GM21528 (cell line): ENCODE data around the gene CTXND2.
"Not testable (repeated sequence)": the region's sequence is repeated elsewhere in the genome, so short reads cannot be mapped to it uniquely, and the experiment has no call there.

Experiments used
- ATAC-seq: cut with Tn5 transposase; IDR thresholded peaks from one replicate; pipeline ENCODE4 v1.9.1; 2021; ENCODE audit warnings: mild to moderate bottlenecking, moderate library complexity; ENCODE audit not compliant: unreplicated experiment, low FRiP score

The CTXND2 gene

DNA sequence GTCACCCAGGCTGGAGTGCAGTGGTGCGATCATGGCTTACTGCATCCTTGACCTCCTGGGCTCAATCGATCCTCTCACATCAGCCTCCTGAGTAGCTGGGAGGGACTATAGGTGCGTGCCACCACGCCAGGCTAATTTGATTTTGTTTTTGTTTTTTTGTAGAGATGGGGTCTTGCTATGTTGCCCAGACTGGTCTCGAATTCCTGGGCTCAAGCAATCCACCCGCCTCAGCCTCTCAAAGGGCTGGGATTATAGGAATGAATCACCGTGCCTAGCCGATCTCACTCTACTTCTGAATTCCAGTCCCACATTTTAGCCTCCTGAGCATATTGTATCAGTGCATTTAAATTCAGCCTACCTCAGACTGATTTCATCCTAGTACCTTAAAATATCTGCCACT lies 1.8 kb downstream of the CTXND2 start:
- no peak for ATAC-seq

DNA sequence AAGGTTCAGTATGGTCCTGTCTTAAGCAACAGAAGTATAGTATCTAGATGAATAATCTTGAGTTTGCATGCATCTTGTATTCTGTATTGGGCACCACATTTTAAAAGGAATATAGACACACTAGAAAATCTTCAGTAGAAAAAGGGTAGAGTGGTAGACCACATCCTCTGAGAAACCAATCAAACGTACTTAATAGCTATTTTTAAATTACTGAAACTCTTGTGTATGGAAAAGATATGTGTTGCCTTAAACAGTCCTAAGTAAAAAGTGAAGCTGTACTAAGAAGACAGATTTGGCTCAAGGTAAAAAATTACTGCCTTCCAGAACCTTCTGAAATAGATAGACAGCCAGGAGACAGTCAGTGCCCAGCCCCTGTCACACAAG lies 3.1 kb downstream of the CTXND2 start:
- ATAC-seq: no peak

DNA sequence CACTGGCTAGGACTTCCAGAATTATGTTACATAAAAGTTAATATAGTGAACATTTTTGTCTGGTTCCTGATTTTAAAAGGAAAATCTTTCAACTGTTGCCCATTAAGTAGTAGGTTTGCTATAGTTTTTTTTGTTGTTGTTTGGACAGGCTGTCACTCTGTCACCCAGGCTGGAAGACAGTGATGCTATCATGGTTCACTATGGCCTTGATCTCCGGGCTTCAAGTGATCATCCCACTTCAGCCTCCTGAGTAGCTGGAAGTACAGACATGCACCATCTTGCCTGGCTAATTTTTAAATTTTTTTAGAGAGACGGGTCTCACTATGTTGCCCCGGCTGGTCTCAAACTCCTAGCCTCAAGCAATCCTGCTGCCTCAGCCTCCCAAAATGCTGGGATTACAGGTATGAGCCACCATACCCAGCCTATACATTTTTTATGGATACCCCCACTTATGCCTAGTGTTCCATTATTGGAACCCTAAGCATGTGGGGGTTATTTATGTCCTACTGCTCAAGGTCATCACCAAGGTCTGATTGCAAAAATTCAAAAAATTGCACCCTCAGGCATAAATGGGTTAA lies 6.5 kb downstream of the CTXND2 start:
- no peak for ATAC-seq

DNA sequence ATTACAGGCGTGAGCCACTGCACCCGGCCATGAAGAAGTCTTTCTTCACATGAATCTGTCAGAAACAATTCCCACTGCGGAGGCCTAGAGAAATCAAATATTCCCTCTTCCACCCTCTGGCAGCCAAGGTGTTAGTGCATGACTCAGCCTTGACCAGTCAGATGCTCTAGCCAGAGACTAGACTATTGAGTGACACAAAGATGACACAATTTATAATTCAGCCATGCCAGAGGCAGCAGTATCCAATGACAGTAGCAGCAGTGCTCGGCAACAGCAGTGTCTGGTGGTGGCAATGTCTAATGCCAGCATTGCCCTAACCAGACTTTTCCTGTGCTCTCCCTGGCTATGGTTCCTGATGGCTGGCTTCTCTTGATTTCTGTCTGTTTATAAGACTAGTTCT lies 8.7 kb downstream of the CTXND2 start:
- no peak for ATAC-seq

DNA sequence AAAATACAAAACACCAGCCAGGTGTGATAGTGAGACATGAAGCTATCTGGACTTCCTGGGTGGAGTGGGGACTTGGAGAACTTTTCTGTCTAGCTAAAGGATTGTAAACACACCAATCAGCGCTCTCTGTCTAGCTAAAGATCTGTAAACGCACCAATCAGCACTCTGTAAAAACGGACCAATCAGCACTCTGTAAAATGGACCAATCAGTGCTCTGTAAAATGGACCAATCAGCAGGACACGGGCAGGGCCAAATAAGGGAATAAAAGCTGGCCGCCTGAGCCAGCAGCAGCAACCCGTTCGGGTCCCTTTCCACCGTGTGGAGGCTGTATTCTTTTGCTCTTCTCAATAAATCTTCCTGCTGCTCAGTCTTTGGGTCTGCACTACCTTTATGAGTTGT lies 12.9 kb downstream of the CTXND2 start:
- not testable (repeated sequence) for ATAC-seq

DNA sequence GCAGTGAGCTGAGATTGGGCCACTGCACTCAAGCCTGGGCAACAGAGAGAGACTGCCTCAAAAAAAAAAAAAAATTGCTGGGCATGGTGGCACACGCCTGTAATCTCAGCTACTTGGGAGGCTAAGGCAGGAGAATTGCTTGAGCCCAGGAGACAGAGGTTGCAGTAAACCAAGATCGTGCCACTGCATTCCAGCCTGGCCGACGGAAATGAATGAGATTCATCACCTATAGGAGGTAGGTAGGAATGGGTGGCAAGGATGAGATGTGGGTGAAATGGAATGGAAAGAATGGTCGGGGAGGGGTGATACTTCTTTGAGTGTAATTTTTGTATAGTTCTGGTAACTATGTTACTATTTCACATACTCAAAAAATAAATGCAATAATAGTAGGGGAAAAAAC lies 15.4 kb downstream of the CTXND2 start:
- ATAC-seq: no peak

DNA sequence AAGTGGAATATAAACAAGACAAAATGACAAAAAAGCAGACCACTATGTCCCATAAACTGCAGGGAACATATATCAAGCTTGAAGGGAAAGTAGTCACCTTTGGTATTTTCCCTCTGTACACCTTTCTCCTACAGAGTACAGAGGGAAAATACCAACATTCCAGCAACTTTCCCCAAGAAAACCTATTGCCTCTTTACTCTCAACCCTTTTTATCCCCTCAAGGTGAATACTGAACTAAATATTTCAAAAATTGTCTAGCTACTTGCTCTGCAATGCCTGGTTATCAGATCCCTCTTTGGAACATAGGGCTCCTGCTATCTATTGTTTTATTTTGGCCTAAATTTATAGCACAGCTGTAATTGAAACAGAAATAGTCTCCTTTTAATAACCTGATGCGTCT lies 15.8 kb downstream of the CTXND2 start:
- ATAC-seq: no peak

DNA sequence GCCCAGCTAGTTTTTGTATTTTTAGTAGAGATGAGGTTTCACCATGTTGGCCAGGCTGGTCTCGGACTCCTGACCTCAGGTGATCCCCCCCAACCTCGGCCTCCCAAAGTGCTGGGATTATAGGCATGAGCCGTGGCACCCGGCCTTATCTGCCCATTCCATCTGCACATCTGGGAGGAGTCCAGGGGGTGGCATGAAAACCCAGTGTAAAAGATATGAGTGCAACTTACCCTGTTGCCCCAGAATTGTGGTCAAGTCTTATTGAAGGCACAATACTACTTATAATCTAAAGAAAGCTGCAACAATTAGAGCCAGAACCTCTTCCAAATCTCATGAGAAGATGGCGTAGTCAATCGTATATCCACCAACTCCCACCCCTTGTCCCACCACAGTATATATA lies 18.4 kb downstream of the CTXND2 start:
- no peak for ATAC-seq

DNA sequence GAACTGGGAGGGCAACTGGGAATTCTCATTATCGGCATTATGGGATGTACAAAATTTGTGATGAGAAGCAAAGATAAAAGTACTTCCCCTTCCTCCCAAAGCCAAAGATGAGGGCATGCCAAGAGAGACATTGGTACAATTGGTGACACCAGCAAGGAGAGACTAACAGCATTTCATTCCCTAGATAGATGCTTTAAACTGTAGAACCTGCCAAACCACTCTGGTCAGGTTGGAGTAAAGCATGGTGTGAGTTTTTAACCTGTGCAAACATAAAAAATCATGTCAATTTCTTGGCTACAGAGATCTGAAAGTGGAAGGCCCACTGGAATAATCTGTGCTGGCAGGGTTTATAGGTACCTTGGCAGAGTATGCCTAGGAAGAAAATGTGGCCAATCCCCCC lies 19.4 kb downstream of the CTXND2 start:
- ATAC-seq: no peak

DNA sequence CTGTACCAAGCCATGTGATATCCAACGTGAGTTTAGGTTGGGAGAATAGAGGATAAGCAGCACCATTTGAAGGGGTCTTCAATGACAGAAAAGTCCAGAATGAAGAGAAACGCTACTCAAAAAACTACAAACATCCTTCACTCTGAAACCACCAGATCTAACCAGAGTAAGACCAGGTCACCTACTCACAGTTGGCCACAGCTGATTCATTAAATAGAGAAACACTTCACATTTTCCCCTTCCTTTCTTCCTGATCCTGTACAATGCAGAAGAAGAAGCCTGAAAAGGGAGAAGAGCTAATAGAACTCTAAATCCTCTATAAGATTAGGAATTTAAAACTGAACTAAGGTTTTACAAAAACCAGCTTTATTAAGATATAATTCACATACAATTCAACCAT lies 19.9 kb downstream of the CTXND2 start:
- ATAC-seq: no peak

DNA sequence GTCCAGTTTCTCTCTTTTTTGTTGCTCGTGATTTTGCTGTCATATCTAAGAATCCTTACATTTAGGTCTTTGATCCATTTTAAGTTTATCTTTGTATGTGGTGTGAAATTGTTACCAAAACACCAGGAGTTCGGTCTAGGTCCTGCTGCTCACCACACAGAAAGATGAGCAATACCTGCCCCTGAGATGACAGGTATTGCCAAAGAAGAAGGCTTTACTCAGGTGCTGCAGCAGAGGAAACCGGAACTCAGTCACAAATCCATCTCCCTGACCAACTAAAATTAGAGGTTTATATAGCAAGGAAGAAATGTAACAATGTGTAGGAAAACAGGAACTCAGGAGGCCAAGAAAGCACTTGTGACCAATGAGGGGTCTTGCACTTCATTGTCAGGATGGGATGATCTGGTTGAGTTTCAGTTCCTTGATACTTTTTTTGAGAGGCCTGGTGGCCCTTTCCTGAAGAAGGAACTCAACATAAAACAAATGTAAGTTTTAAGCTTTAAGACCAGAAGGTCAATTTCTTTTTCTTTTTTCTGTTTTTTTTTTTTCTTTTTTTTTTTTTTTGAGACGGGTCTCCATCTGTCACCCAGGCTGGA lies 22.7 kb downstream of the CTXND2 start:
- ATAC-seq: no peak

DNA sequence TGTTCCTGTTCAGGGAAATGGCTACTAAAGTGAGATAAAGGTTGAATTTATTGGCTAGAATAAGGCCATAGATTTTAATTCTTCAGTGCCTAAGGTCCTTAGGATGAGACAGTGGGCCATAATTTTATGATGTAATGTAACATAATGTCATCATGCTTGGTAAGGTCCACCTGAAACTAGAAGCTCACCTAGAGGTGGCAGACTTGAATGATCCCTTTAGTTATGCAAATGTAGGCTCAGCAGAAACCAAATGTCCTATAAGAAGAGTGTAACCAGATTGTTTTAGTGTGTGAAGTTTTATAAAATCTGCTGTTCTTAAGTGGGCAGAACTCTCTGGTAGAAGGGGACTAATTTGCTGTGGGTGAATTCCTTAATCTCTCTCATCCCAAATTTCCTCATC lies 25.7 kb downstream of the CTXND2 start:
- ATAC-seq: no peak

DNA sequence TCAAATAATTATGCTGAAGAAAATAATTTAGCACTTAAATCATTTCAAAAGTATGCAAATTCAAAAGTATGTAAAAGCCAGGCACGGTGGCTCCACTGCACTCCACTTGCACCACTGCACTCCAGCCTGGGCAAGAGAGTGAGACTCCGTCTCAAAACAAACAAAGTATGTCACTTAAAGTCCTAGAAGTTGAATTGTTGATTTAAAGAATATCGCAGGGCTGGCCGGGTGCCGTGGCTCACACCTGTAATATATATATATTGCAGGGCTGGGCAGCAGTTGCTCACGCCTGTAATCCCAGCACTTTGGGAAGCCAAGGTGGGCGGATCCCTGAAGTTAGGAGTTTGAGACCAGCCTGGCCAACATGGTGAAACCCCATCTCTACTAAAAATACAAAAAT lies 30.5 kb downstream of the CTXND2 start:
- ATAC-seq: no peak

DNA sequence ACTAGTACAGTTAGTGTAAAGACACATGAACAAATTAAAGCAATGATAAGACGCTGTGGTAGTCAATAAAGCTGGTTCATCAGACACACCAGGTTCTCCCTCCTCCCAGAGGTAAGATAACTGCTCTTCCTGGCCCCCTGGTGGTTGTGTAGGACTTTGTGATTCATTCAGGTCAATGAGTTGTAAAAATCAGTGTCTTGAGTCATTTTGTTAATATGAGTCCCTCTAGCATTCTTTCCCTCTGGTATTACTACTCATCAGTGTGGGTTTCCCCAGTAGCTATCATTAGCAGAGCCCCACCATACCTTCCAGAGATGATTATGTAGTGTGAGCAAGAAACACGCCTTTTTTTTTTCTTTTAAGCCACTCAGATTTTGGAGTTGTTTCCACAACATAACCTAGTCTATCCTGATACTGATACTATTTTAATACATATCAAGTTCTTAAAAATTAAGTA lies 35.6 kb downstream of the CTXND2 start:
- no peak for ATAC-seq

DNA sequence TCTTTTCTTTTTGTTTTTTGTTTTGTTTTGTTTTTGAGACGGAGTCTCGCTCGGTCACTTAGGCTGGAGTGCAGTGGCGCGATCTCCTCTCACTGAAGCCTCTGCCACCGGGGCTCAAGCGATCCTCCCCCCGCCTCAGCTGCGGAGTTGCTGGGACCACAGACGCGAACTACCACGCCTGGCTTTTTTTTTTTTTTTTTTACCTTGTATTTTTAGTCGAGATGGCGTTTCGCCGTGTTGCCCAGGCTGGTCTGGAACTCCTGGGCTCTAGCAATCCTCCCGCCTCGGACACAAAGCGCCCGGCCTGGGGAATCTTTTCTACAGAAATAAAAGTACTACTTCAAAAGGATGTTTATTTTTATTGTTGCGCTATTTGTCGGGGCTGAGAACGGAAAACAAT lies 38.1 kb downstream of the CTXND2 start:
- ATAC-seq: no peak

DNA sequence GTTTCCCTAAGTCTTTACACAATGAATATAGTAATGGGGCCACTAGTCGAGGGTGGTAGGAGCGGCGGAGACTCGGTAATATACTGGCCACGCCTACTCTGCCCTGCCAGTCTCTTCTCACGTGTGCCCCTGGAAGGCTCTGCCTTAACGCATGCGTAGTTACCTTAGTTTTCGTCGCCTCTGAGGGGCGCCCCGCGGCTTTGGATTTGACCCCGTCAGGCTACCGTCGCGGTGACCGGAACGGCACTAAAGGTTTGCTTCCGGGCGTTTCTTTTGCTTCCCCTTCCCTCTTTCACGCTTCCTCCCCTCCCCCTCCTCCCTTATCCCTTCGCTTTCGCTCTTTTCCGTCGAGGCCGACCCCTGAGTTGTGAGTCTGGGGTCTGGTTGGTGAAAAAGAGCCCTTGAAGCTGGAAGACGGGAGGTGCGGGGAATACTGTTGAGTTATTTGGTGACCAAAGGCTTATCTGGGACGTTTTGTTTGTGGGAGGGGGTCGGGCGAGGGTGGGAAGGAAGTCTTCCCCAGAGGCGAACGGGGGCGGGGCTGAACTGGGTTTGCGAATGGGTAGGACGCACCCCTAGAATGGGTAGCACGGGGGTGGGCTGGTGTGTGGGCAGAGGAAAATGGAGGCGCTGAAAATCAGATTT lies 39.3 kb downstream of the CTXND2 start, which contains the start of gene SETDB1:
SETDB1 (plus strand) TSS at position 267 of the 645 bp plus-strand sequence. CDS start 1,352 bp downstream, outside the sequence.
- ATAC-seq: peak; percentile 90

DNA sequence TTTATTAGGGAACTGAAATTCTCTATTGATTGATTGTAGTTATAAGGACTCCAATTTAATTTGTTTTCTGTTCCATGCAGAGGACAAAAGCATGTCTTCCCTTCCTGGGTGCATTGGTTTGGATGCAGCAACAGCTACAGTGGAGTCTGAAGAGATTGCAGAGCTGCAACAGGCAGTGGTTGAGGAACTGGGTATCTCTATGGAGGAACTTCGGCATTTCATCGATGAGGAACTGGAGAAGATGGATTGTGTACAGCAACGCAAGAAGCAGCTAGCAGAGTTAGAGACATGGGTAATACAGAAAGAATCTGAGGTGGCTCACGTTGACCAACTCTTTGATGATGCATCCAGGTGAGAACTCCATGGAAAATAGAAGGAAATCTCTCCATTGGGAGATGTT lies 40.7 kb downstream of the CTXND2 start:
- ATAC-seq: no peak

DNA sequence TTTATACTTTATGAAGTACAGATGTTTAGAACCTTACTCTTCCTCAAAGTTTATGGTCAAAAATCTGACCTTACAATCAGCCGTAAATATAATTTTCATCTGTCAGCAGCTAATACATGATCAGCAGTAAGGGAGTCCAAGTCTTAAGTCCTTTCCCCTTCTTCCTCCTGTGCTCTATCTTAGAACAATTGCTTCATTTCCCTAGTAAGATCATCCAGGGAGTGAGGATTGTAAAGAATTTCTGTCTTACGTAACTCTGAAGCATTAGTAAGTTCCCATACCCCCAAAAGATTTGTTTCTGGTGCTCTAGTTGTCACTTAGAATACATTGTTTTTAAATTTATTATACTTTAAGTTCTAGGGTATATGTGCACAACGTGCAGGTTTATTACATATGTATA lies 41.4 kb downstream of the CTXND2 start:
- ATAC-seq: no peak

DNA sequence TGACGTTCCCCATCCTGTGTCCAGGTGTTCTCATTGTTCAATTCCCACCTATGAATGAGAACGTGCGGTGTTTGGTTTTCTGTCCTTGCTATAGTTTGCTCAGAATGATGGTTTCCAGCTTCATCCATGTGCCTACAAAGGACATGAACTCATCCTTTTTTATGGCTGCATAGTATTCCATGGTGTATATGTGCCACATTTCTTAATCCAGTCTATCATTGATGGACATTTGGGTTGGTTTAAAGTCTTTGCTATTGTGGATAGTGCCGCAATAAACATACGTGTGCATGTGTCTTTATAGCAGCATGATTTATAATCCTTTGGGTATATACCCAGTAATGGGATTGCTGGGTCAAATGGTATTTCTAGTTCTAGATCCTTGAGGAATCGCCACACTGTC lies 41.8 kb downstream of the CTXND2 start:
- ATAC-seq: not testable (repeated sequence)

DNA sequence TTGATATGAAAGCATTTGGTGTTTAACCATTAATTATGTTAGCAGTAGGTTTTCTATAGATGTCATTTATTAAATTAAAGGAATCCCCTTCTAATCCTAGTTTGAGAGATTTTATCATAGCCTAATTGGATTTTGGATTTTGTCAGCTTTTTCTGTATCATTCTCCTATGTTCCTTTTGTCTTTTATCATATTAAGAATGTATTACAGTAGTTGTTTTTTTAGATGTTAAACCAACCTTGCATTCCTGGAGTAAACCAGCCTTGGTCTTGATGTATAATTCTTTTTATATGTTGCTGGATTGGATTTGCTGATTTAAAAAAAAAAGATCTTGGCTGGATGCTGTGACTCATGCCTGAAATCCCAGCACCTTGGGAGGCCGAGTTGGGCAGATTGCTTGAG lies 44.8 kb downstream of the CTXND2 start:
- no peak for ATAC-seq

DNA sequence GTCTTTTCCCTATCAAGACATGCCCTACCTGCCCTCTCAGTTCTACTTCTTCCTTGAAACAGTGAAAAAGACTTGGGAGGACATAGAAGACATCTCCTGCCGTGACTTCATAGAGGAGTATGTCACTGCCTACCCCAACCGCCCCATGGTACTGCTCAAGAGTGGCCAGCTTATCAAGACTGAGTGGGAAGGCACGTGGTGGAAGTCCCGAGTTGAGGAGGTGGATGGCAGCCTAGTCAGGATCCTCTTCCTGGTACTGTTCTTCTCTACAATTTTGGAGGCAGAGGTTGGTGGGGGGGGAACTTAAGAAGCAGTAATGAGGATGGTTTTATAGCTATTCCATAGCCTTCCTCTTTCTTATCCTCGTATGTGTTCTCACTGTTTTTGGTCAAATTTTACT lies 57.9 kb downstream of the CTXND2 start:
- no peak for ATAC-seq

DNA sequence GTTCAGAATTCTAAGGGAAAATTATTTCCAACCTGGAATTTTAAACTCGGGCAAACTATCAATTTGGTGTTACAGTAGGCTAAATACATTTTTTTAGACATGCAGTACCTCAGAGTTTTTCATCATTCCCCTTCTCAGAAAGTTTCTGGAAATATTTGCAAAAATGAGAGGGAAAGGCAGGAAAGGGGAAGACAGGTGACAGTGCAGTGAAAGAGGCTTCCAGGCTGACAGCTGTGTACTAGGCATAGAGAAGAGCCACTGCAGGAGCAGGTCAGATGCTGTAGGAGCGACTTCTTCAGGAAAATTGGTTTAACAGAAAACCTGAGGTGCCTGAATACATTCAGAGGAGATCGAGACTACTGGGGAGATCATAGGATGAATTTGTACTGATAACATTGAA lies 67.8 kb downstream of the CTXND2 start:
- no peak for ATAC-seq
